LoVo (cell line): Measurements from ENCODE around the gene BAAT.
A peak's percentile ranks its signal among the peaks of the same experiment; 100 is the strongest.
"Not testable (repeated sequence)": the region's sequence is repeated elsewhere in the genome, so short reads cannot be mapped to it uniquely, and the experiment has no call there.

Experiments
- DNase-seq: peaks from one replicate; pipeline ENCODE4 v3.0.0-alpha.2; 2016; ENCODE audit warnings: low spot score

The BAAT gene

DNA sequence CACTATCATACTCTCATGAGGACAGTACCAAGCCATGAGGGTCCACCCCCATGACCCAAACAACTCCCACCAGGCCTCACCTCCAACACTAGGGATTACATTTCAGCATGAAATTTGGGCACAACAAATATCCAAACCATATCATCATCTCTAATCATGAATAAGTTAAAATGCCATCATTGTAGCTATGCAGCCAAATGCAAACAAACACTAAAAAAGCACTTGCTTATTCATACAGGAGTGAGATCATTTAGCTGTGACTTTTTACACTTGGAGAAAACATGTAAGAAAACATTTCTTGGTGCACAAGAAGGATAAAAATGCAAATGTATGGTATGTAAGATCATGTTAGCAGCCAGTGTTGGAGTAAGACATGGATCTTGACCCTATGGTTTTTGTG is 24.2 kb downstream of the BAAT start:
- DNase-seq, result no peak

DNA sequence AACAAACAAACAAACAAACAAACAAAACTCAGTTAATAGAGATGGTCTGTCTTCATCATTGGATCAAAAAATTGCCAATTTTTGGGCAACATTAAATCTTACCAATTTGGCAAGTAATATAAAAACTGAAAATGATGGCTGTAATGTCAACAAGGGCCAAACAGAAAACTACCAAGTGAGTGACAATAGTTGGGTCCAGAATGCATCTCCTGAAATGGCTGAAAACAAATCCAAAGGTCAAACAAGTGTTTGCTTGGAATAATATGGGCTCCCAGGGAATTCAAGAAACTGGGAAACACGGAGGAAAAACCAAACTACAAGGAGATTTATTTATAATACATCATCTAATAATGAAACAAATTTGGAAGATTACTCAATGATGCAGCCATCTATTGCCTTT is 25.1 kb downstream of the BAAT start:
- DNase-seq, result no peak

GRCh38 chr9:101356619-101357018 is 28.2 kb downstream of the BAAT start:
- DNase-seq, result no peak

- DNase-seq, result no peak
Observed at GRCh38 chr9:101354765-101355708, 29.8 kb downstream of the BAAT start.

GRCh38 chr9:101354143-101354764 is 30.6 kb downstream of the BAAT start:
- peak; percentile 65 for DNase-seq

DNA sequence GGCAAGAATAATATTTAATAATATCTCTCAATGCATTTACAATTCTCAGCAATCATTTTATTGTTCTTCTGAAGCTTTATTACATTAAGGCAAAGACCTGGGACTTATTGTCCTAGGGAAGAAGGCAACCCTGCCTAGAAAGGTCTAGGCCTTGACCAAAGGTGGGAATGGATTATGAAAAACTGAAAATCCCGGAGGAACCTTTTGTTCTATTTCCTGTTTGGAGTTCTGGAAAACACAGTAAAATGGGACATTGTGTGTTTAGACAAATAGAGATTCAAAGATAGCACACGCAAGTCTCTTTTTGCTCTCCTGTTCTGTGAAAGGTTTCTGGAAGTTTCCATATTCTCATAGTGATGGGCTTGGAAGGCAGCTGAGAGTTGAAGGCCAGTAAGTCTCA is 31.1 kb downstream of the BAAT start:
- no peak for DNase-seq

- DNase-seq, result no peak
Observed at GRCh38 chr9:101352892-101353463, 31.8 kb downstream of the BAAT start.

DNA sequence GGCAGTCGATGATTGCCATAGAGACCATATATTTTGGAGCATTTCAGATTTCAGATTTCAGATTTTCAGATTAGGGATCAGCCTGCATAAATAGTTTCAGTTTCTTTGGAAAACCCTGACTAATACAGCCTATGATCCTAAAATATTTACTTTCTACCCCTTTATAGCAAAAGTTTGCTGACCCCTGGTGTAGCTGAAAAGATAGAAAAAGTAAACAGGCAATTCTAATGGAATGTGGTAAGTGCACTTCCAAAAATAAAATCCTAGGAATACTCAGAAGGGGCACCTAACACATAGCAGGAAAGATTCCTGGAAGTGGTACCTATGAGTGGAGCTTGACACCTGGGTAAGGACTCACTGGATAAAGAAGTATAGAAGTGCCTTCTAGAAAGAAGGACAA is 34.5 kb downstream of the BAAT start:
- no peak for DNase-seq

- no peak for DNase-seq
Observed at GRCh38 chr9:101342595-101342994, 42.2 kb downstream of the BAAT start.

DNA sequence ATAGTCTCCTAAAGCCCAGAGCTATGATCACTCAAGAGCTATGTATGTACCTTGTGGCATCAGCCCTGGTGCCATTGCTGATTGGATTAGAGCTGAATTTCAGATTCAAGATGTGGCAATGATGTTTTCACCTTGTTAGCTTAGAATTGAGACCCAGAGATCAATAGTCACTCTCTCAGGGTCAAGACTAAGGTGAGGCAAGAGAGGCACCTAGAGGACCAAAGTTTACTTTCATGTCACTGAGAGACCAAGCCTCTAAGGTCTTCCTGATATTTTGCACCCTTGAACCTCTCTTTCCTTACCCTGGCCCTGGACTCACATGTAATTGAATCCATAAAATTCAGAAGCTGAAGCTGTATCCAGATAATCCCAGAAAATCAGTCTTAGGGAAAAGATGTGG is 42.8 kb downstream of the BAAT start:
- DNase-seq, result no peak

- DNase-seq, result no peak
Observed at GRCh38 chr9:101337237-101337636, 47.6 kb downstream of the BAAT start.

DNA sequence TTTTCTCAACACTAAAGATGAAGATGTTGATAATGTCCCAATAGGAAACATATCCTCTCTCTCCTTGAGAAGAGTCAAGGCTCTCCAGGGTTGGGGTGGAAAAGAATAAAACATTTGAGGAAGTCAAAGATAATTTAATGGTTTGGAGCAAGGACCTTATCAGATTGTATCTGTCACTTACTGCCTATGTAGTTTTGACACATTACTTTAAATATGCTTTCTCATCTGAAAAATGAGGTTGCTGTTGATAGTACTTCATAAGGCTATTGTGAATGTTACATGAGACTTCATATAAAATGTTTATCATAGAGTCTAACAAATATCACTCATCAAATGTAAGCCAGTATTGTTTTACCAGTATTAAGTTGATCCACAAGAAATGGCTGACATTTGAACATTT is 48.7 kb downstream of the BAAT start:
- DNase-seq, result no peak

- no peak for DNase-seq
Observed at GRCh38 chr9:101333926-101334702, 50.7 kb downstream of the BAAT start.

DNA sequence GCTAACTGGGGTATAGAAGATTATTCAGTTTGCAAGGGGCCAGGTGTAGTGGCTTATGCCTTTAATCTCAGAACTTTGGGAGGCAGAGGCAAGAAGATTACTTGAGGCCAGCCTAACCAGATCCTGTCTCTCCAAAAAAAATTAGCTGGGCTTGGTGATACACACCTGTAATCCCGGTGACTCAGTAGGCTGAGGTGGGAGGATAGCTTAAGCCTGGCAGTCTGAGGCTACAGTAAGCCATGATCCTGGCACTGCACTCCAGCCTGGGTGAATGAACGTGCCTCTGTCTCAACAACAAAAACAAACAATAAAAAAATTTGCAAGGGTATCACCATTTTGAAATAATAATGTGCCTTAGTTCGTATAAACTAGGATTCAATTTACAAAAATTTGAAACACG is 51.3 kb downstream of the BAAT start:
- no peak for DNase-seq

DNA sequence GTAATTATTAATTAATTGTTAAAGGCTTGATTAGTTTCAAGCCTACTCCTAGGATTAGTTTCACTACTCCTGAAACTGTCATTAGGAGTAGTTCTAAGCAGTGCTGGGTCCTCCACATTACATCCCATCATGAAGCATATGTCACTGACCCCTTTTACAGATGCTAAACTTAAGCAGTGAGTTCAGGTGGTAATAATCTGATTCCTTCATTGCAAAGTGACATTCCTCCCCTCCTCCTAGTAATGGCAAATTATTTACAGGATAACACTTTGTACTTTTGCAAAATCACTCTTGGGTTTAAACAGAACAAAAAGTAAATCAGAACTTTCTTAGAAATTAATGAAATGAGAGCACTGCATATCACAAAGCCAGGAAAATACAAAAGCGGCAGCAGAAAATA is 52.4 kb downstream of the BAAT start:
- no peak for DNase-seq

DNA sequence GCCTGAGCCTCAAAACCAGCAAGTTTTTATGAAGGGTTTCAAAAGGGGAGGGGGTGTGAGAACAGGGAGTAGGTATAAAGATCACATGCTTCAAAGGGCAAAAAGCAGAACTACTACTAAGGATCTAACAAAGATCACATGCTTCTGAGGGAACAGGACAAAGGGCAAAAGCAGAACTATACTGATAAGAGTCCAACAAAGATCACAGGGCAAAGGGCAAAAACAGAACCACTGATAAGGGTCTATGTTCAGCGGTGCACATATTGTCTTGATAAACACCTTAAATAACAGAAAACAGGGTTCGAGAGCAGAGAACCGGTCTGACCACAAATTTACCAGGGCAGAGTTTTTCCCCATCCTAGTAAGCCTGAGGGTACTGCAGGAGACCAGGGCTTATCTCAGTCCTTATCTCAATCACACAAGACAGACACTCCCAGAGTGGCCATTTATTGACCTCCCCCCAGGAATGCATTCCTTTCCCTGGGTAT is 57.3 kb downstream of the BAAT start:
- not testable (repeated sequence) for DNase-seq

DNA sequence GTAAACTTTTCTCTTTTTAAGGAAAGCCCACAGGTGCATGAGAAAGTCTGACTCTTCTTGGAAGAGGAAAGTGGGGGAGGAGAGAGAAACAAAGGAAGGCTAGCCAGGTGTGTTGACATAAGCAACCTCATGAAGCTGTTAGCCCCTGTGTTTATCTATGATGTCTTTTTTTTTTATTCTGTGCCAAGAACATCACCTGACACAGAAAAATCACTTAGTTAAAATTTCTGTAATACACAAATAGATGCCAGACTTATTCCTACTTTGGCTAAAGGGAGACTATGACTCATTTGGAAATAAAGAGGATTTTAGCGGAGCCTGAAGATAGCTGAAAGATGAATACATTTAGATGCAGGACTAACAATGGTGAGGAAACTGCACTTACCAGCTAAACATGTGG is 58.3 kb downstream of the BAAT start:
- no peak for DNase-seq

GRCh38 chr9:101326035-101326434 is 58.8 kb downstream of the BAAT start:
- DNase-seq, result no peak

- DNase-seq, result no peak
Observed at GRCh38 chr9:101325053-101325452, 59.8 kb downstream of the BAAT start.

DNA sequence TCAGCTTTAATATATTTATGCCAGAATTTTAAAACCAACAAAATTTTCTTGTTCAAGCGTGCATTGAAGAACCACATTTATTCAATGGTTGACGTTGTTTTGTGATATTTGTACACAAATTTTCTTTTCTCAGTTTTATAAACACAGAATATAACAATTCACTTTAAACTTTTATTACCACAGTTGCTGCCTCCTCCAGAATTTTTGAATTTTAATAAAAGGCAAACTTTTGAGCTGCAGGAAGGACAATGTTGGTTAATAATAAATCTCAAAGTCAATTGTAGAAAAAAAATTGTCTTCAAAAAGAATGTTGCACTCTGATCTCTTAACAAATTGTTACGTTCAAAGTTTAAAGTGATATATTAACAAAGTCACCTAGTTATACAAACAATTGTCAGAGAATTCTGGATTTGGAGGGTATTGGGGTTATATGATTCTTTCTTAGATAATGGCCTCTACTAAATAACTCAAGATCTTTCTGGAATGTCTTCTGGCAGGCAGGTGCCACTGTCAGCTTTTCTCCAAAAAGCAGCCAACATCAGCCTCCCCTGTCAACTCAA is 60.5 kb downstream of the BAAT start:
- no peak for DNase-seq

DNA sequence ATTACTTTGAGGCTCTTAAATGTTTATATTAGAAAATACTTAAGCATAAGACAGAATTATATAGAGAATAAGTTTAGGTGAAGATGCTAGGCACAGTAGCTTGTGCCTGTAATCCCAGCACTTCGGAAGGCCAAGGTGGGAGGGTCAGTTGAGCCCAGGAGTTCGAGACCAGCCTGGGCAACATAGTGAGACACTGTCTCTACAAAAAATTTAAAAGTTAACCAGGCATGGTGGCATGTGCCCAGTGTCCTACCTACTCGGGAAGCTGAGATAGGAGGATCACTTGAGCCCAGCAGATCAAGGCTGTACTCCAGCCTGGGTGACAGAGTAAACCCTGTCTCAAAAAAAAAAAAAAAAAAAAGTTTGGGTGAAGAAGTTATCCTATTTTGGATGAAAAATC is 61.7 kb downstream of the BAAT start:
- DNase-seq, result no peak

GRCh38 chr9:101317735-101318134 is 67.1 kb downstream of the BAAT start:
- DNase-seq, result no peak
